Progenitor cell of endocrine pancreas (in vitro differentiated cells): Measurements from ENCODE around the gene CHSY3. TPM values are rescaled to one million over a fixed set of nuclear protein-coding genes. Genes with fewer than 3 reads are reported as not detected.

Experiments
- DNase-seq: peaks from one replicate; pipeline ENCODE4 v3.0.0; 2021; ENCODE audit warnings: low spot score; ENCODE audit not compliant: unreplicated experiment
- H3K27ac Mint-ChIP-seq: 2 replicates; pipeline ENCODE4 v1.8.0; 2021; ENCODE audit warnings: mild to moderate bottlenecking, moderate library complexity, mixed read lengths
- H3K27me3 Mint-ChIP-seq: 2 replicates; pipeline ENCODE4 v1.8.0; 2021; ENCODE audit warnings: mixed read lengths
- H3K36me3 Mint-ChIP-seq: 2 replicates; pipeline ENCODE4 v1.8.0; 2022; ENCODE audit warnings: mixed read lengths; ENCODE audit not compliant: insufficient read depth
- H3K4me1 Mint-ChIP-seq: 2 replicates; pipeline ENCODE4 v1.8.0; 2021; ENCODE audit warnings: low read depth, mixed read lengths
- H3K4me3 Mint-ChIP-seq: 2 replicates; pipeline ENCODE4 v1.8.0; 2021; ENCODE audit warnings: low read depth, mild to moderate bottlenecking, moderate library complexity, mixed read lengths
- H3K9me3 Mint-ChIP-seq: 2 replicates; pipeline ENCODE4 v1.8.0; 2021; ENCODE audit warnings: low read depth, mixed read lengths
- total RNA-seq: library from RNA; stranded (reverse); gene quantifications from 2 replicates; pipeline ENCODE4 v1.2.1, GENCODE V29; 2021
- TF ChIP-seq, protein P1 (sequence below): fragments of 200-600 bp; sonication (generic); IDR thresholded peaks from one replicate; pipeline ENCODE4 v1.5.0; 2021; ENCODE audit warnings: antibody characterized with exemption, mild to moderate bottlenecking; ENCODE audit not compliant: unreplicated experiment

CHSY3 gene
- total RNA-seq, 1 donor from 2014 or later = 0.84 TPM

DNA sequence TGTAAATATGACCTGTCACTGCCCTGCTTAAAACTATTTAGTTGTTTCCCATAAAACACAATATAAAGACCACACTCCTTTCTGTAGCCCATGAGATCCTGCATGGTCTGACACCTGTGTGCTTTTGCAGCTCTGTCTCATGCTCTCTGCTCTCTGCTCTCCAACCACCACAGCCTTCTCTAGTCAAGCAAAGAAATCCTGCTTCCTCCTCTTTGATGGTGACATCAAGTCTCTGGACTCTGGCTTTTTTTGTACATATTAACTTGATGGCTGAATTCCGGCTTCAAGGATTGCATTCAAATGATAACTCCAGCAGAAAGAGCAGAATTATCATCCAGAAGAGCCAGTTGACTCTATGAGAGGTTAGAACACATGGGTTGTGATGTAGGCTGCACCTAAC lies 58.2 kb downstream of the CHSY3 start:
- DNase-seq = no peak
- no peak overlapping the region for H3K4me3 Mint-ChIP-seq
- peaks cover 1% of the 10 kb centered on the region for H3K4me1 Mint-ChIP-seq
- H3K9me3 Mint-ChIP-seq = no peaks in the 10 kb centered on the region
- no peaks in the 10 kb centered on the region for H3K27me3 Mint-ChIP-seq
- H3K27ac Mint-ChIP-seq = no peak overlapping the region
- TF ChIP-seq, protein P1, sequence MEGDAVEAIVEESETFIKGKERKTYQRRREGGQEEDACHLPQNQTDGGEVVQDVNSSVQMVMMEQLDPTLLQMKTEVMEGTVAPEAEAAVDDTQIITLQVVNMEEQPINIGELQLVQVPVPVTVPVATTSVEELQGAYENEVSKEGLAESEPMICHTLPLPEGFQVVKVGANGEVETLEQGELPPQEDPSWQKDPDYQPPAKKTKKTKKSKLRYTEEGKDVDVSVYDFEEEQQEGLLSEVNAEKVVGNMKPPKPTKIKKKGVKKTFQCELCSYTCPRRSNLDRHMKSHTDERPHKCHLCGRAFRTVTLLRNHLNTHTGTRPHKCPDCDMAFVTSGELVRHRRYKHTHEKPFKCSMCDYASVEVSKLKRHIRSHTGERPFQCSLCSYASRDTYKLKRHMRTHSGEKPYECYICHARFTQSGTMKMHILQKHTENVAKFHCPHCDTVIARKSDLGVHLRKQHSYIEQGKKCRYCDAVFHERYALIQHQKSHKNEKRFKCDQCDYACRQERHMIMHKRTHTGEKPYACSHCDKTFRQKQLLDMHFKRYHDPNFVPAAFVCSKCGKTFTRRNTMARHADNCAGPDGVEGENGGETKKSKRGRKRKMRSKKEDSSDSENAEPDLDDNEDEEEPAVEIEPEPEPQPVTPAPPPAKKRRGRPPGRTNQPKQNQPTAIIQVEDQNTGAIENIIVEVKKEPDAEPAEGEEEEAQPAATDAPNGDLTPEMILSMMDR = no peak
- no peaks in the 10 kb centered on the region for H3K36me3 Mint-ChIP-seq

DNA sequence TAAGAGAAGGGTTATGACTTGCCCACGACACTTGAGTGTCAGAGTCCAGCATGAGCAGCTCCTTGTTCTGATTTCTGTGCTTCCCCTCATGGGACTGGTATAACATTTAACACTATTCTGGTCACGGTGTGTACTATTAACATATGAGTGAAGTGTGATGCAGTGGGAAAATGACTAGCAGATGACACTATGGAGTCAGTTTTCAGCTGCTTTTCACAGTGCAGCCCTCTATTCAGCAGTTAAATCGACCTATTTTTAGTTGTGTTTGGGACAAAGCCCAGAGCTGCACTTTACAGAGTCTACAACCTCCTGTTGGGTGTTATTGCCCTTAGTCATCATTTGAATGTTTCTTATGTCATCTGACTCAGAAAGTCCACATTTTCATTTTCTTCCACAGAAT lies 59.1 kb downstream of the CHSY3 start:
- H3K27ac Mint-ChIP-seq = no peak overlapping the region

DNA sequence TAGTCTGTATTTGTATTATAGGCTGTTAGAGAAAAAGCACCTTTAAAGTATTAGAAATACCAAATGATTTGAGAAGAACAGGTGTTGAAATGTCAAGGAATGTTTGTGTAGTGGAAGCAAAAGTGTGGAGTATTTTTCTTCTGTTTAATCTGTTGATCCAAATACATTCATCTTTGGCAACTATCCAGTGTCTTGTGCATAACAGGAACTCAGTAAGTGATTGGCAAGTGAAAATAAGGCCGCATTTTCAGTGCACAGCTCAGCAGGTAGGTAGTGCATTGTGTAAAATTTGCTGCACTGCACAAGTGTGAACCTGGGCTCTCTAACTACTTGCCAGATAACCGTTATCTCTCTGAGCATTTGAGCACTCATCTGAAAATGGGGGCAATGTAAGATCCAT lies 61.8 kb downstream of the CHSY3 start:
- Mint-ChIP-seq H3K27ac (no peak overlapping the region), H3K27me3 (no peaks in the 10 kb centered on the region), H3K4me1 (peaks cover 1% of the 10 kb centered on the region), H3K4me3 (no peak overlapping the region), H3K36me3 (no peaks in the 10 kb centered on the region), H3K9me3 (no peaks in the 10 kb centered on the region)
- no peak for DNase-seq
- TF ChIP-seq, protein P1 = no peak

More for the DNA sequence above, 59.1 kb downstream of the CHSY3 start:
- DNase-seq = no peak
- Mint-ChIP-seq H3K9me3 (no peaks in the 10 kb centered on the region), H3K4me1 (peaks cover 1% of the 10 kb centered on the region), H3K4me3 (no peak overlapping the region), H3K36me3 (no peaks in the 10 kb centered on the region), H3K27me3 (no peaks in the 10 kb centered on the region)
- TF ChIP-seq, protein P1 = no peak

DNA sequence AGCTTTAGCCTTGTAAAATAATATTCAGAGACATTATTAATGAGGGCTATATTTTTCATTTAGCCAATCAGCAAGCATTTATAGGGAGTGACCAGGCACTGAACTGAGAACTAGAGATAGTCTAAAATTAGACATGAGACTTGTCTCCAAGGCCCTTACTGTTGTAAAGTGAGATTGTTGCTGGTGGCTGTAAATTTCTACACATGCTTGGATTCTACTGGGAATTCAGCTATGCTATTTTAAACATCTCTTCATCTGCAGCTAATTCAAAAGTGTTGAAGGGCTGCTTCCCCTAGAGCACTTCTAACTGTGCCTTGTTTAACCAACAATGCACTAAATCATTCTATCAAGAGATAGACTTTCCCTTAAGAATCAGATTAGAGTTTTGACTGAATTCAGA lies 67.4 kb downstream of the CHSY3 start:
- peaks cover 1% of the 10 kb centered on the region for H3K4me1 Mint-ChIP-seq
- TF ChIP-seq, protein P1 = no peak
- no peak overlapping the region for H3K27ac Mint-ChIP-seq
- H3K27me3 Mint-ChIP-seq = no peaks in the 10 kb centered on the region
- H3K4me3 Mint-ChIP-seq = no peak overlapping the region
- no peaks in the 10 kb centered on the region for H3K9me3 Mint-ChIP-seq
- H3K36me3 Mint-ChIP-seq = no peaks in the 10 kb centered on the region
- DNase-seq = no peak

DNA sequence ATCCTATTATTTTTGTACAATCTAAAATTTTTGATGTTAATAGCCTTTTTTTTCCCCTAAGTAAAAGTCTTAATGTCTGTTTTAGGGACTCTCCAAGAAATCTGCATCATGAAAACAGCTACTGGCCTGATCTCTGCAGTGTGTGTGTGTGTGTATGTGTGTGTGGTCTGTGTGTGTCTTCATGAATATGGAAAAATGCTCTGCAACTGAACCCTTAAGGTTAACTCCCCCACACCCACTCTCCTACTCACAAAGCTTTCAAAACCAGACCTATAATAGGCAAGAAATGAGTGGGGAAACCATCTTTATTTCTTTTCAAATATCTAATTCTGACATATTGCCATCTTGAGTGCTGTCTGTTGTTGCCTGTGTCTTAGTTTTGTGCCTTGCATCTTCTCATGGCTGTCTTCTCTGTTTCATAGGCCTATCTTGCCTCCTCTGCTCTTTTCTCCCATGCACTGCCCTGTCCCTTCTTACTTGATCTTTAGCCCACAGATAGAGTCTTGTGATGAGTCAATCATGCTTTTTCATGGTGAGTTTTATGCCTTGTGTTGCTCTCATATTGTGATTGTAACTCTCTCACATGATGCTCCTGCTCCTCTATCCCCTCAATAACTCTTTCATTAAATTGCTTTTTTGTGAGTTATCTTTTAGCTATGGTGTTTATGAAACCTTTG lies 68.3 kb downstream of the CHSY3 start:
- Mint-ChIP-seq H3K9me3 (no peaks in the 10 kb centered on the region), H3K36me3 (no peaks in the 10 kb centered on the region), H3K27ac (no peak overlapping the region), H3K27me3 (no peaks in the 10 kb centered on the region), H3K4me3 (no peak overlapping the region), H3K4me1 (no peaks in the 10 kb centered on the region)
- no peak for DNase-seq
- TF ChIP-seq, protein P1 = no peak
